Spinal cord (tissue), 10 donors: ENCODE data around the gene SLC7A1. TPM values are rescaled to one million over a fixed set of nuclear protein-coding genes. Genes with fewer than 3 reads are reported as not detected.
A peak's percentile ranks its signal among the peaks of the same experiment; 100 is the strongest.

Source experiments
- DNase-seq, 6 donors: peaks; one replicate each; pipeline versions ENCODE4 v3.0.0 to v3.0.0-alpha.2; 2013 to 2015; ENCODE audit warnings: low spot score in 6 of 6, low read depth in 4 of 6
- H3K27ac ChIP-seq: one replicate; pipeline ENCODE4 v1.5.1; 2013; ENCODE audit warnings: low read depth, low read length, control low read depth
- H3K27me3 ChIP-seq: one replicate; pipeline ENCODE4 v1.6.1; 2013; ENCODE audit warnings: low read length; ENCODE audit not compliant: control insufficient read depth, insufficient read depth
- H3K36me3 ChIP-seq: one replicate; pipeline ENCODE4 v1.6.1; 2013; ENCODE audit warnings: low read length; ENCODE audit not compliant: control insufficient read depth, insufficient read depth
- H3K4me1 ChIP-seq: one replicate; pipeline ENCODE4 v1.6.1; 2013; ENCODE audit warnings: low read length; ENCODE audit not compliant: control insufficient read depth, insufficient read depth
- H3K4me3 ChIP-seq: one replicate; pipeline ENCODE4 v1.5.1; 2013; ENCODE audit warnings: low read depth, low read length, control low read depth
- H3K9me3 ChIP-seq: one replicate; pipeline ENCODE4 v1.6.1; 2013; ENCODE audit warnings: low read length; ENCODE audit not compliant: control insufficient read depth, insufficient read depth
- WGBS: methylation state at CpG from one replicate; pipeline ENCODE4 v1.1.5; 2013; ENCODE audit warnings: missing lambda C conversion rate; ENCODE audit not compliant: insufficient coverage; 5-methylcytosine and 5-hydroxymethylcytosine counted together
- polyA plus RNA-seq, 2 donors: library from polyadenylated mRNA; unstranded; fragments of 120-200 nt; gene quantifications; one replicate each; pipeline ENCODE4 v1.2.1, GENCODE V29; 2013; ENCODE audit not compliant: insufficient read length in 2 of 2
- total RNA-seq, 2 donors: library from RNA; depleted of rRNA in 1 of 2; stranded (reverse); fragments of 120-200 nt in 1 of 2; fragments of >200 nt in 1 of 2; gene quantifications; one replicate each; pipeline versions ENCODE4 v1.2.3 to v1.2.4, GENCODE V29; 2013 to 2014
- donor health status: healthy.

The SLC7A1 gene
- total and polyA plus RNA-seq, 4 donors = 25.7 to 57.5 (median 42.5) TPM

DNA sequence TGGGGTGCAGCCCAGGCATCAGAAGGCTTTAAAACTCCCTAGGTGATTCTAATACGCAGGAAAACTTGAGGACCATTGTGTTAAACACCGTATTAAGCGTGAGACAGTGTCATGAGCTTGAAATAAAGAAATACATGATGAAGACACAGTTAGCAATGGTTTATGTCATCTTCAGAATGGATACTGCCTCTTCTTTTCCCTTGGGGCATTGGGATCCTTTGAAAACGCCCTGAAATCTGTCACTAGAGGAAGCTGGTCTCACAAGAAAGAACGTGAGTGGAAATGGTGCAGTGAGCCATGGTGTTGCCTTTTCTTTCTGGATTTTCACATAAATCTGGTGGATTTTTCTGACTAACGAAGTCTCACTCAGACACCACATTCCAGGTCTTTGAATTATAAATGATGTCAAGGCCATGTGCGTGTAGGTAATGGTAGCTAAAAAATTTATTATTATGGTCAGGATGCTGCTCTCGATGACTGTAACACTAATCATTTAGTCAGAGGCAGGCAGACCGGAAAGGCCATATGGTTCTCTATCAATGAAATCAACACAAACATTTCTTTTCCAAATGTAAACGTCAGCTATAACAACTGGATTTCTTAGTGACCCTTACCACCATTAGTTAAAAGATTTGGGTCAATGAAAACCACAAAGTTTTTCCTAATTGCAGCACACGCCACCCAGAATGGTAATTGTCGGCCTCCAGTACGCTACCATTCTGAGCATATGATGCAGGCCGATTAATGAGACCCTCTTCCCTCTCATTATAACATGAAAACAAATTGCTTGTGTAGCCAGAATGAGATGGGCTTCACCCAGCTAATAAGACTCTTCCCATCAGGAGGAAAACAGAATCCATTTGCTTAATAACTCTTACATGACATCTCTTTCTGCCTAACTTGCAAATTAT lies 105.6 kb downstream of the SLC7A1 start:
- Histone ChIP-seq H3K4me1 (peaks cover under 1% of the 10 kb centered on the region), H3K36me3 (no peaks in the 10 kb centered on the region), H3K27ac (no peak overlapping the region), H3K4me3 (no peak overlapping the region), H3K27me3 (no peaks in the 10 kb centered on the region), H3K9me3 (no peaks in the 10 kb centered on the region)
- 61% methylated on average over 6 of the region's 14 CpGs for WGBS
- peak in 1 of 6 donors; percentile 49 for DNase-seq

DNA sequence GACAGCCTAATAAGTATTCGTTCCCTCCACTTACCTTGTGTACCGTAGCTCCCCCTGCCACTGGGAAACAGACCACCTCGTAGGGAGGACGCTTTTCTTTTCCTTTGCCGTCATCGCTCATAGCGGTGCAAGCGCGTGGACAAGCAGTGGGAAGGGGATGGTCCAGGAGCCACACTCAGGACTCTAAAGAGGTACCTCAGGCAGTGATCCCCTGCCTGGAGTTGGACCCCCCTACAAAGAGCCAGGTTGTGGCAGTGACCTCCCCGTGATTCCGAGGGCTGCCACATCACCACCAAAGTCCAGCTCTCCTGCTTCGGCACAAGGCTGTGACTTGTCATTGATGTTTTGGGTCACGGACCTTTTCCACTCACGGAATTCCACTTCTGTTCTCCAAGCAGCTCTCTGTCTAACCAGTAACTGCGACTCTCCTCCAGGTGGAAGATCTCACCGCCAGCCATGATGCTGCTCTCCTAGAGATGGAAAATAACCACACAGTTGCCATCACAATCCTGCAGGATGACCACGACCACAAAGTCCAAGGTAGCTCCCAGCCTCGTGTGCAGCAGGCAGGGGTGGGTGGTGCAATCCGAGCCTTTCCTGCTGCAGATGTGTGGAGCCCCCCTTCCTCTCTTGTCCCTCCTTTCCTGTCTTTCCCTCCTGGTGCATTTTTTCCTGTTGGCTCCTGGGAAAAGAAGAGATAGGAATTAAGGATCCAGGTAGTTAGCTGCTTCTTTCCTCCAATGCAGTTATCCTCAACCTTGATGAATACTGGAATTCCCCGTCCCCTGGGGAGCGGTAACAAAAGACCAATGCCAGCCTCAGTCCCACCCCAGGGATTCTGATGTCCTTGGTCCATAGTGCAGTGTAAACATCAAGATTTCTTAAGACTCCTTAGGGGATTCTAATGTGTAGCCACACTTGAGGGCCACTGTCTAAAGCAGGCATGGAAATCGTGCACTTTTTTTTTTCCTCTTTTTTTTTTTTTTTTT lies 107.7 kb downstream of the SLC7A1 start:
- Histone ChIP-seq H3K9me3 (no peaks in the 10 kb centered on the region), H3K27me3 (no peaks in the 10 kb centered on the region), H3K27ac (no peak overlapping the region), H3K4me3 (no peak overlapping the region), H3K4me1 (peaks cover 20% of the 10 kb centered on the region), H3K36me3 (no peaks in the 10 kb centered on the region)
- 95% methylated on average over 17 of the region's 22 CpGs for WGBS
- no peak for DNase-seq

DNA sequence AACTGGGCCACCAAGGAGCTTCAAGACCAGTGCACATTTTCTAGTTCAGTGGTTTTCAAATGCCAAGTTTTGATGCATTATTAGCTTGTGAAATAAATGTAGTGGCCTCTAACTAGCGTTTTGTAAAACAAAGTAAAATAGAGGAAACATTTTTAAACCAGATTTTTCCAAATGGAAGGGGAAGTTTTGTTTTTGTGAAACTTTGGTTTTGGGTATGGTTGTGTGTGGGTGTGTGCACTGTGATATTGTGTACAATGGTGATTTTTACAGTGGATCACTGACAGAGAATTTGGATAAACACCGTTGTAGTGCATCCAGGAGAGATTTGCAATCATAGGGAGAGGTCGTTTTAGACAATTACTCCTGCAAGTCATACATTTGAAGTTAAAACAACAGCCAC lies 108.9 kb downstream of the SLC7A1 start:
- 80% methylated on average over 1 of the region's 3 CpGs for WGBS

DNA sequence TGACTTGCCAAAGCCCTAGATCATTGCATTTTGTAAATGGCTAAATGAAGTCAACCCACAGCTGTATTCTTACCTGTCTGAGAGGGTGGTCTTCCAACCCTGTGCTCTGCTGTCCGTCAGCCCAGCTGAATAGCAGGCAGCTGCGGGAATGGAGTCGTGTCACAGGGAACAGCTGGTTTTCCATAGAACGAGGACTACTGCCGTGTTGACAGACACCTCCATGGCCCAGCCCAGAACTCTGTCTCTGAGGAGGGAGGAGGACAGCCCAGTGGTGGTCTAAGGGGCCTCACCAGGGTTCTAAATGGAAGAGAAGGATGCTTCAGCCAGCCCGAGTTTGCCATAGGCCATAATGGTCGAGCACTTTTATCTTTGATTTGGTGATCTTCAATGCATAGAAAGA lies 110.7 kb downstream of the SLC7A1 start:
- Histone ChIP-seq H3K36me3 (peaks cover 5% of the 10 kb centered on the region), H3K9me3 (no peaks in the 10 kb centered on the region), H3K27ac (no peak overlapping the region), H3K27me3 (no peaks in the 10 kb centered on the region), H3K4me1 (peaks cover 25% of the 10 kb centered on the region), H3K4me3 (no peak overlapping the region)
- 81% methylated on average over 5 of the region's 7 CpGs for WGBS
- no peak for DNase-seq

More for the DNA sequence above, 108.9 kb downstream of the SLC7A1 start:
- H3K27ac ChIP-seq = no peak overlapping the region
- no peaks in the 10 kb centered on the region for H3K27me3 ChIP-seq
- no peak for DNase-seq
- H3K36me3 ChIP-seq = no peaks in the 10 kb centered on the region
- H3K4me3 ChIP-seq = no peak overlapping the region
- no peaks in the 10 kb centered on the region for H3K9me3 ChIP-seq
- H3K4me1 ChIP-seq = peaks cover 20% of the 10 kb centered on the region

DNA sequence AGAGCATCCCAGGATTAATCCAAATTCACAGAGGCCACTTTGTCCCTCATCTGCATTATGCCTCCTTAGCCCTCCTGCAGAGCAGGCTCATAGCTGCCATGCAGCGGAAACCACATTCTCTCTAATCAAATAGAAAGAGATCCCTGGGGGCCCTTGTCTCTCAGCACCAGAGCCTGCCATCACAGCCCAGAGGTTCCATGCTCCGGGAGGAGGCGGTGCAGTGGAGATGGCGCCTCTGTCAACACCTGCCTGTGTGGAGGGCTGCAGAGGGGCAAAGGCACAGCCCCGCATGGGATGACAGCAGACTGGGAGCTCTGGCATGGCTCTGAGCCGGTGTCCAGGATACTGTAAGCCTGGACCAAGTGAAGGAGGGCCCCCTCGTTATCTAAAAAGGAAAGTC lies 111.3 kb downstream of the SLC7A1 start:
- Histone ChIP-seq H3K9me3 (no peaks in the 10 kb centered on the region), H3K4me1 (peaks cover 25% of the 10 kb centered on the region), H3K27ac (no peak overlapping the region), H3K27me3 (no peaks in the 10 kb centered on the region), H3K36me3 (peaks cover 5% of the 10 kb centered on the region), H3K4me3 (no peak overlapping the region)
- 53% methylated on average over 6 of the region's 7 CpGs for WGBS
- peak in 1 of 6 donors; percentile 85 for DNase-seq

DNA sequence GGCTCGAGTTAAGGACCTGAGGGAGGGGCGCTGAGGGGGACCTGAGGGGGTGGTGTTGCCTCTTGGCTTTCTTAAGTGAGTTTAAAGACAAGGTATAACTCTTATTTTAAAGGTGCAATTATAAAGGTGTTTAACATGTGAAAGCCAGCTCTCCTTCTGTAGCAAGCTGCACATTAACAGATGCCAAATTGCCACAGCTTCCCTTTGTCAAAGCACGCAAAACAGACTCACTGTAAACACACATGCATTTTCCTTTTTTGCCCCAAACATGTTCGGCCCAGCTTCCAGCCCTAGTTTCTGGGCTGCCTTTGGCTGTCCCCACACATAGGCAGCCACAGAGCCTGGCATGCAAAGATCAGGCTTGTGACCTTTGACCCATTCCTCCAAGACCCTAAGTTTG lies 111.9 kb downstream of the SLC7A1 start:
- peaks cover 25% of the 10 kb centered on the region for H3K4me1 ChIP-seq
- peak in 1 of 6 donors; percentile 52 for DNase-seq
- H3K36me3 ChIP-seq = peaks cover 5% of the 10 kb centered on the region
- WGBS = 55% methylated on average over 4 of the region's 4 CpGs
- no peaks in the 10 kb centered on the region for H3K27me3 ChIP-seq
- H3K4me3 ChIP-seq = no peak overlapping the region
- H3K9me3 ChIP-seq = no peaks in the 10 kb centered on the region
- no peak overlapping the region for H3K27ac ChIP-seq

DNA sequence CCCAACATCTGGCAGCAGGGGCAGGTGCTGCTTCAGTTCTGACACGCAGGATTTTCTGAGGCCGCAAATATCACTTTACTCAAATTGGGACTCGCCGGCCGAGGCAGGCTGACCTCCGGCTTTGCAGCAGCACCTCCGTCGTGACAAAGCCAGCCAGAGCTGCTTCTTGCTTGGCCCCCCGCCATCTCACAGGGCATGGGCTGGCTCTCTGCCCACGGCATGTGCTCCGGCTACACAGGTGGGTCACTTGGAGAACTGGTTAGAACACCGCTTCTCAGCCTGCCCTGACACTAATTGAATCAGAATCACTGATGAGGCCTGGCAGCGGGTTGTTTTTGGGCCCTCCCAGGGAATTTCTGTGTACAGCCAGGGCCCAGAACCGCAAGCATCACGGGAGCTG lies 112.3 kb downstream of the SLC7A1 start:
- WGBS = 69% methylated on average over 15 of the region's 15 CpGs
- Histone ChIP-seq H3K4me1 (peaks cover 25% of the 10 kb centered on the region), H3K4me3 (no peak overlapping the region), H3K36me3 (peaks cover 5% of the 10 kb centered on the region), H3K27ac (no peak overlapping the region), H3K27me3 (no peaks in the 10 kb centered on the region), H3K9me3 (no peaks in the 10 kb centered on the region)
- no peak for DNase-seq

DNA sequence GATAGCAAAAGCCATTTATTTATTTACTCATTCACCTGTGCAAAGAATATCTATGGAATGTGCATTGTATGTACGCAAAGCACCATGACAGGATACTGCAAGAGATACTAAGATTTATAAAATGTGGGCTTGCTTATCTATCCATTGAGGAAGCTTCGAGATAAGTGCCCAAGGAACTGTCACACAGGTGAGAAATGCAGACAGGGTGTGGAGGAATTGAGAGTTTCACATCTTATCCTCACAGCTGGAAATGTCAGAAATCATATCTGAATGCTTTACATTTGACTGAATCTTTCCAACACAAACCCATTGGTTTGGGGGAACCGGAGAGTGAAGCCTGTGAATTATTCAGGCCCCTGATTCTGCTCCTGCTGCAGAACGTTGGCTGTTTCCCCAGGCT lies 113.0 kb downstream of the SLC7A1 start:
- no peak overlapping the region for H3K4me3 ChIP-seq
- no peak overlapping the region for H3K27ac ChIP-seq
- DNase-seq = no peak
- no peaks in the 10 kb centered on the region for H3K27me3 ChIP-seq
- peaks cover 5% of the 10 kb centered on the region for H3K36me3 ChIP-seq
- H3K9me3 ChIP-seq = no peaks in the 10 kb centered on the region
- peaks cover 25% of the 10 kb centered on the region for H3K4me1 ChIP-seq
- 36% methylated on average over 2 of the region's 4 CpGs for WGBS

DNA sequence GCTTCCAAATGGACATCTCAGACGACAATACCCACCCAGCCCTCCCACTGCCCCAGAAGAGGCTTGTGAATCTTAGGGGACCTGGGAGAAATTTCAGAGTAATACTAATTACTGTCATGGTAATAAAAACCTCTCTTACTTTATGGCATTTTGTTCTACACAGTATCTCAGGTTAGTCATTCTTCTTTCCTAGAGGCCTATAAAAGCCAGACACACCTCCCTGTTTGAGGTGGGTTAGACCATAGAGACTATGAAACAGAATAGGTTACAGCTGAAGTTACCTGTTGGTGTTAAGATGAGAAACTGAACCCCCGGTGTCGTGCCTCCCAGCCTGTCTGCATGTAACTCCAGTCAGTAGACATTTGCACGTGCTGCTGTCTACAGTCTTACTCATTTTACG lies 113.9 kb downstream of the SLC7A1 start:
- 88% methylated on average over 4 of the region's 5 CpGs for WGBS
- no peaks in the 10 kb centered on the region for H3K9me3 ChIP-seq
- no peak overlapping the region for H3K4me3 ChIP-seq
- no peak overlapping the region for H3K27ac ChIP-seq
- peaks cover 5% of the 10 kb centered on the region for H3K36me3 ChIP-seq
- H3K4me1 ChIP-seq = peaks cover 25% of the 10 kb centered on the region
- H3K27me3 ChIP-seq = no peaks in the 10 kb centered on the region
- DNase-seq = no peak
